Vagina (tissue), 2 donors: ENCODE data around the gene MARVELD3. TPM values are rescaled to one million over a fixed set of nuclear protein-coding genes. Genes with fewer than 3 reads are reported as not detected.
"Not testable (repeated sequence)": the region's sequence is repeated elsewhere in the genome, so short reads cannot be mapped to it uniquely, and the experiment has no call there.

ENCODE experiments used
- DNase-seq, 2 donors: peaks; one replicate each; pipeline ENCODE4 v3.0.0-alpha.2; 2017; ENCODE audit errors: extremely low spot score in 2 of 2
- H3K27ac ChIP-seq: fragments of 200-600 bp; sonication (generic); one replicate; pipeline ENCODE4 v1.5.1; 2019
- H3K27me3 ChIP-seq: fragments of 200-600 bp; sonication (generic); one replicate; pipeline ENCODE4 v1.5.1; 2019
- H3K36me3 ChIP-seq, 2 donors: fragments of 200-600 bp; sonication (generic); one replicate each; pipeline ENCODE4 v1.5.1; 2017 to 2019
- H3K4me1 ChIP-seq: fragments of 200-600 bp; sonication (generic); one replicate; pipeline ENCODE4 v1.5.1; 2019
- H3K4me3 ChIP-seq, 2 donors: fragments of 200-600 bp; sonication (generic); 1 replicate in 1 of 2; 2 replicates in 1 of 2; pipeline ENCODE4 v1.5.1; 2016 to 2019
- H3K9me3 ChIP-seq: fragments of 200-600 bp; sonication (generic); one replicate; pipeline ENCODE4 v1.5.1; 2019
- POLR2A ChIP-seq, 2 donors: fragments of 450-650 bp; IDR thresholded peaks; one replicate each; pipeline ENCODE4 v1.6.1; 2017; ENCODE audit warnings: antibody characterized with exemption in 2 of 2, mild to moderate bottlenecking in 2 of 2, moderate library complexity in 2 of 2
- POLR2AphosphoS5 ChIP-seq, 2 donors: sonication (generic); formaldehyde crosslinking; IDR thresholded peaks; one replicate each; pipeline ENCODE4 v1.9.0; 2017; ENCODE audit warnings: antibody characterized with exemption in 2 of 2, mild to moderate bottlenecking in 2 of 2, low read depth in 1 of 2; ENCODE audit not compliant: insufficient read depth in 1 of 2
- intact Hi-C: fragments of 100-400 bp; cut with DNase I; formaldehyde crosslinking; loops from one replicate; pipeline ENCODE4 v1.15.1; 2023
- total RNA-seq: library from RNA; depleted of rRNA; stranded (reverse); fragments of >200 nt; gene quantifications from one replicate; pipeline ENCODE4 v1.2.3, GENCODE V29; 2016
- TF ChIP-seq, protein P1 (sequence below), 3 experiments: fragments of 450-650 bp in 2 of 3; fragments of 200-600 bp in 1 of 3; sonication (generic) in 1 of 3; IDR thresholded peaks; one replicate each; pipeline ENCODE4 v1.5.1; 2017 to 2019; ENCODE audit warnings: antibody characterized with exemption in 3 of 3, mild to moderate bottlenecking in 2 of 3, moderate library complexity in 2 of 3

The MARVELD3 gene
- total RNA-seq, 1 donor from 2014 or later, result 4.7 TPM

DNA sequence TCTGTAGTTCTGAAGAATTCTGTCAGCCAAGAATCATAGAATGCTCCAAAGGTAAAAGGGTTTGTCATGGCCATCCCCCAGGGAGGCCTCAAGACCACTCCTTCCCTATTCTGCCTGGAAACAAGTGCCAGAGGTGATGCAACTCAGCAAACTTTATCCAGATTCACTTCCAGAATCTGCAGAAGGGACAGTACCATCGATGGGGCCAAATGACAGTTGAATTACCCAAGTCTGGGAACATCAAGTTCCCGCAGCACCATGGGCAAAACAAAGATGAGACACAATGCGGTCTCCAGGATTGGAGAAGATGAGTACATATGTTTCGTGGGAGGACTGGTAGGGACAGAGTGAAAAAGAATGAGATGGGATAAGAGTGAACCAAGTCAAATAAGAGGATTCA is 35.4 kb upstream of the MARVELD3 start:
- DNase-seq, result no peak
- no peak for TF ChIP-seq POLR2A (IDR thresholded peaks at IDR 0.05)
- TF ChIP-seq, protein P1, sequence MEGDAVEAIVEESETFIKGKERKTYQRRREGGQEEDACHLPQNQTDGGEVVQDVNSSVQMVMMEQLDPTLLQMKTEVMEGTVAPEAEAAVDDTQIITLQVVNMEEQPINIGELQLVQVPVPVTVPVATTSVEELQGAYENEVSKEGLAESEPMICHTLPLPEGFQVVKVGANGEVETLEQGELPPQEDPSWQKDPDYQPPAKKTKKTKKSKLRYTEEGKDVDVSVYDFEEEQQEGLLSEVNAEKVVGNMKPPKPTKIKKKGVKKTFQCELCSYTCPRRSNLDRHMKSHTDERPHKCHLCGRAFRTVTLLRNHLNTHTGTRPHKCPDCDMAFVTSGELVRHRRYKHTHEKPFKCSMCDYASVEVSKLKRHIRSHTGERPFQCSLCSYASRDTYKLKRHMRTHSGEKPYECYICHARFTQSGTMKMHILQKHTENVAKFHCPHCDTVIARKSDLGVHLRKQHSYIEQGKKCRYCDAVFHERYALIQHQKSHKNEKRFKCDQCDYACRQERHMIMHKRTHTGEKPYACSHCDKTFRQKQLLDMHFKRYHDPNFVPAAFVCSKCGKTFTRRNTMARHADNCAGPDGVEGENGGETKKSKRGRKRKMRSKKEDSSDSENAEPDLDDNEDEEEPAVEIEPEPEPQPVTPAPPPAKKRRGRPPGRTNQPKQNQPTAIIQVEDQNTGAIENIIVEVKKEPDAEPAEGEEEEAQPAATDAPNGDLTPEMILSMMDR (IDR thresholded peaks at IDR 0.05), result no peak
- no peak for TF ChIP-seq POLR2AphosphoS5 (IDR thresholded peaks at IDR 0.05; ENCODE audit: insufficient read depth in 1 of 2, low read depth in 1 of 2)
- H3K36me3 ChIP-seq, result no peaks in the 10 kb centered on the region
- H3K27ac ChIP-seq, result no peak overlapping the region
- H3K4me3 ChIP-seq, result no peak overlapping the region
- intact Hi-C loops, result no loop called here
- no peaks in the 10 kb centered on the region for H3K27me3 ChIP-seq
- H3K9me3 ChIP-seq, result no peaks in the 10 kb centered on the region
- H3K4me1 ChIP-seq, result no peaks in the 10 kb centered on the region

DNA sequence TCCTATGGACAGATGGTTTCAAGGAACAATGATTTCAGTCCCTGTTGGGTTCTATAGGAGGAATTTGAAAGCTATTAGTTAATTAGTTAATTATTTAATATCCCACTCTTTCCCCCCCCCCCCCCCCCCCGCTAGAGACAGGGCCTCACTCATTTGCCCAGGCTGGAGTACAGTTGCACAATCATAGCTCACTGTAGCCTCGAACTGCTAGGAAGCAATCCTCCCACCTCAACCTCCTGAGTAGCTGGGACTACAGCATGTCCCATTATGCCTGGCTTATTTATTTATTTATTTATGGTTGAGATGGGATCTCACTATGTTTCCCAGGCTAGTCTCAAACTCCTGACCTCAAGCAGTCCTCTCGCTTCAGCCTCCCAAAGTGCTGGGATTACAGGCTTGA is 34.1 kb upstream of the MARVELD3 start:
- Histone ChIP-seq H3K27ac (no peak overlapping the region), H3K4me3 (no peak overlapping the region)

DNA sequence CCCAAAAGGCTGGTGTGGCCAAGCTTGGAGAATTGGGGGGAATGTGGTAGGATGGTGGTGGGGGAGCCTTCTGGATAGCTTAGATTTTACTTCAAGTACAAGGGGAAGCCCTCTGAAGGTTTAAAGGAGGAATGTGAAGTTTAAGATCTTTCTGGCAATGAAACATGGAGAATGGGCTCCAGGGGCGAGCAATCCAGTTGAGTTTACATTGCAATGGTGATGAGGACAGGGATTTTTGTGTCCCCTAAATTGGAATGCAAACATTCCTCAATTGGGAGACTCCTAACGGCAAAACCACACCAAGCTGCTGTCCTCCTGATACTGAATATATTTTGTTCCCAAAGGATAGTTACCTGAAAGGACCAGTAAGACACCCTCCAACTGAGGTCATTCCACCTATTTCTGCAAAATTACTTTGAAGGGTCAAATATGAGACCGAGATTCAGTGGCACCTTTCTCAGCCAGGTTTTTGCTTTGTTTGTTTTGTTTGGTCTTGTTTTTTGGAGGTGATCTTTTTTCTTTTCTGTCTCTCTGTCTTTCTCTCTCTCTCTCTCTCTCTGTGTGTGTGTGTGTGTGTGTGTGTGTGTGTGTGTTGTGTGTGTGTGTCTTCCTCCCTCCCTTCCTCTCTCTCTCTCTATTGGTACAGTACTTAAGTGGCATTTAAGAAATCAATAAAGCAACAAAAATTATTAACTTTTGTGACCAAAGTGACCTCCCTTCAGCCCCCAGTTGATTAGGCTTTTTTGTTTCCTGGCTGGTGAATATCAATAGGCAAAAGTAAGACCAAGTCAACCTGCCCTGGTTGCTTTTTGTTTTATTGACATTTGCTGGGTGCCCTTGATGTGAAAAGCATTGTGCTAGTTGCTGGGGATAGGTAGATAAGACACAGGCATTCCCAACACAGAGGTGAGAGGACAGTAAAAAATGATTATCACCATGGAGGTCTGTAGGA is 32.7 kb upstream of the MARVELD3 start:
- Histone ChIP-seq H3K4me1 (no peaks in the 10 kb centered on the region), H3K4me3 (no peak overlapping the region), H3K36me3 (no peaks in the 10 kb centered on the region), H3K27me3 (no peaks in the 10 kb centered on the region), H3K27ac (no peak overlapping the region), H3K9me3 (no peaks in the 10 kb centered on the region)
- TF ChIP-seq POLR2A (IDR thresholded peaks at IDR 0.05), result no peak
- TF ChIP-seq POLR2AphosphoS5 (IDR thresholded peaks at IDR 0.05; ENCODE audit: insufficient read depth in 1 of 2, low read depth in 1 of 2), result no peak
- TF ChIP-seq, protein P1 (IDR thresholded peaks at IDR 0.05), result no peak
- intact Hi-C loops, result no loop called here
- DNase-seq, result no peak

More for the DNA sequence above, 34.1 kb upstream of the MARVELD3 start:
- no peaks in the 10 kb centered on the region for H3K4me1 ChIP-seq
- no peaks in the 10 kb centered on the region for H3K9me3 ChIP-seq
- DNase-seq, result no peak
- TF ChIP-seq POLR2A (IDR thresholded peaks at IDR 0.05), result no peak
- no peak for TF ChIP-seq POLR2AphosphoS5 (IDR thresholded peaks at IDR 0.05; ENCODE audit: insufficient read depth in 1 of 2, low read depth in 1 of 2)
- TF ChIP-seq, protein P1 (IDR thresholded peaks at IDR 0.05), result no peak
- no peaks in the 10 kb centered on the region for H3K36me3 ChIP-seq
- intact Hi-C loops, result no loop called here
- no peaks in the 10 kb centered on the region for H3K27me3 ChIP-seq

DNA sequence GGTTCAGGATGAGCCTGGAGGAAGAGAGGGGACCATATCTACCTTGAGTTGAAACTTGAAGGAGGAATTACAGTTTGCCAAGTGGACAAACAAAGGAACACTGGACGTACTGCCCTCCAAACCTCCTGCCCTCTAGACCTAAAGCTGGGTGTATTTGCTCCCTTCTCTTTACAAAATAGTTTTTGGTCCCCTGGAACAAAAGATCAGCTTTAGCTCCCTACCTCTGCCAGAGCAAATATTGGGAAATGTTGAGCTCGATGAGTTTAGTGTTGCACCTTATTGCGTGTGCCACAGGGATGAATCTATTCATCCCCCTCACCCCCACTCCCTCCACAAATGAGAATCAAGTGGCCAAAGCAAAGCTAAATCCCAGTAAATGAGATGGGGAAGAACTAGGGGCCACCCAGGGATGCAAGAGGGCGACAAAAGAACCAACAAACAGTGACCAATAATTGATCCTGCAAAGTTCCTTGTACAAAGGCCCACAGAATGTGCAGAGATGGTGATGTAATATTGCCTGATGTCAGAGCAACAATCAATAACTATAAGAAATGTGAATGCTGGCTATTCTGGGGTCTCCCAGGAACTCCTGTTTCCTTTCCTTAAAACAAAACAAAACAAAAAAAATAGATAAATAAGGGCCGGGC is 31.9 kb upstream of the MARVELD3 start:
- Histone ChIP-seq H3K4me3 (no peak overlapping the region), H3K36me3 (no peaks in the 10 kb centered on the region), H3K4me1 (no peaks in the 10 kb centered on the region), H3K27ac (no peak overlapping the region), H3K9me3 (no peaks in the 10 kb centered on the region), H3K27me3 (no peaks in the 10 kb centered on the region)
- no peak for TF ChIP-seq POLR2AphosphoS5 (IDR thresholded peaks at IDR 0.05; ENCODE audit: insufficient read depth in 1 of 2, low read depth in 1 of 2)
- no peak for TF ChIP-seq POLR2A (IDR thresholded peaks at IDR 0.05)
- TF ChIP-seq, protein P1 (IDR thresholded peaks at IDR 0.05), result no peak
- no peak for DNase-seq
- intact Hi-C loops, result no loop called here

DNA sequence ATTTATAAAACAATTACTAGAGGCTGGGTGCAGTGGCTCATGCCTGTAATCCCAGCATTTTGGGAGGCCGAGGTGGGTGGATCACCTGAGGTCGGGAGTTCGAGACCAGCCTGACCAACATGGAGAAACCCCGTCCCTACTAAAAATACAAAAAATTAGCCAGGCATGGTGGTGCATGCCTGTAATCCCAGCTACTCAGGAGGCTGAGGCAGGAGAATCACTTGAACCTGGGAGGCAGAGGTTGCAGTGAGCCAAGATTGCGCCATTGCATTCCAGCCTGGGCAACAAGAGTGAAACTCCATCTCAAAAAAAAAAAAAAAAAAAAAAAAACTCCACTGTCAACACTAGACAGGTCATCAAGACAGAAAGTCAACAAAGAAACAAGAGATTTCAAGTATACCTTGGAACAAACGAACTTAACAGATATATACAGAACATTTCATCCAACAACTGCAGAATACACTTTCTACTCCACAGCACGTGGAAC is 30.6 kb upstream of the MARVELD3 start:
- intact Hi-C loops, H3K27me3 ChIP-seq, H3K27ac ChIP-seq, H3K36me3 ChIP-seq, DNase-seq, H3K4me3 ChIP-seq, H3K9me3 ChIP-seq, H3K4me1 ChIP-seq: not testable (repeated sequence)

DNA sequence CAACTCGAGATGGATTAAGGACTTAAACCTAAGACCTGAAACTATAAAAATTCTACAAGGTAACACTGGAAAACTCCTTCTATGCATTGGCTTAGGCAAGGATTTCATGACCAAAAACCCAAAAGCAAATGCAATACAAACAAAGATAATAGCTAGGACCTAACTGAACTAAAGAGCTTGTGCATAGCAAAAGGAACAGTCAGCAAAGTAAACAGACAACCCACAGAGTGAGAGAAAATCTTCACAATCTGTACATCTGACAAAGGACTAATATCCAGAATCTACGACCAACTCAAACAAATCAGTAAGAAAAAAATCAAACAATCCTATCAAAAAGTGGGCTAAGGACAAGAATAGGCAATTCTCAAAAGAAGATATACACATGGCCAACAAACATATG is 27.6 kb upstream of the MARVELD3 start:
- intact Hi-C loops, result not testable (repeated sequence)

More for the DNA sequence above, 27.6 kb upstream of the MARVELD3 start:
- not testable (repeated sequence) for H3K36me3 ChIP-seq, H3K9me3 ChIP-seq, H3K4me3 ChIP-seq, H3K4me1 ChIP-seq, DNase-seq, H3K27me3 ChIP-seq, H3K27ac ChIP-seq
